NB4 (cell line): Measurements from ENCODE around the gene KDM5C.

Source experiments
- CTCF ChIP-seq: IDR thresholded peaks from one replicate; pipeline ENCODE4 v1.5.1; 2012; ENCODE audit warnings: low read depth, low read length
- MAX ChIP-seq: IDR thresholded peaks from 2 replicates; pipeline ENCODE4 v1.6.1; 2011; ENCODE audit warnings: low read depth, low read length
- POLR2A ChIP-seq: IDR thresholded peaks from 2 replicates; pipeline ENCODE4 v1.6.1; 2011; ENCODE audit warnings: mild to moderate bottlenecking; ENCODE audit not compliant: insufficient read length; ENCODE audit errors: extremely low read depth

GRCh38 chrX:53254570-53255461, 29.8 kb upstream of the KDM5C start:
- TF ChIP-seq CTCF: no peak
- no peak for TF ChIP-seq MAX
- TF ChIP-seq POLR2A: no peak
